ENCODE data around the gene SLC6A18. TPM values are rescaled to one million over a fixed set of nuclear protein-coding genes. Genes with fewer than 3 reads are reported as not detected.
A peak's percentile ranks its signal among the peaks of the same experiment; 100 is the strongest.

The SLC6A18 gene
- total RNA-seq (2016; rRNA removed; fragmentation: Illumina TruSeq; extraction: Trizol) (not detected in 2 replicates), polyA plus RNA-seq (2011; rRNA removed) (not detected in 2 replicates), polyA minus RNA-seq (2011; rRNA and poly(A)+ RNA removed; ENCODE audit: low replicate concordance) (not detected in 2 replicates), Bru-seq, nascent RNA (percentile 5 among the genes with signal in this experiment), BruChase-seq, experiment 1, labeled RNA remaining after a 6-hour chase (not detected), BruChase-seq, experiment 2, labeled RNA remaining after a 2-hour chase (not detected)
- total RNA-seq (2016; cell fraction: cytosol; rRNA removed; fragmentation: Illumina TruSeq; extraction: Trizol; ENCODE audit: low read depth), result not detected in 2 replicates
- total RNA-seq (2016; cell fraction: insoluble cytoplasmic fraction; rRNA removed; fragmentation: Illumina TruSeq; extraction: Trizol), result not detected in 2 replicates
- total RNA-seq (2016; cell fraction: membrane; rRNA removed; fragmentation: Illumina TruSeq; extraction: Trizol), result not detected in 2 replicates
- not detected in 2 replicates for total RNA-seq (2016; cell fraction: nucleus; rRNA removed; fragmentation: Illumina TruSeq; extraction: Trizol)
- not detected in 2 replicates for polyA plus RNA-seq (2011; cell fraction: cytosol; rRNA removed)
- polyA plus RNA-seq (2011; cell fraction: nucleus; rRNA removed), result not detected in 2 replicates
- not detected in 2 replicates for polyA plus RNA-seq (2012)
- not detected in 2 replicates for polyA plus RNA-seq (2016; cell fraction: cytosol; fragmentation: Illumina TruSeq; extraction: Trizol; ENCODE audit: low read depth)
- not detected in 2 replicates for polyA plus RNA-seq (2016; cell fraction: insoluble cytoplasmic fraction; fragmentation: Illumina TruSeq; extraction: Trizol; ENCODE audit: low read depth)
- not detected in 2 replicates for polyA plus RNA-seq (2016; cell fraction: membrane; fragmentation: Illumina TruSeq; extraction: Trizol; ENCODE audit: low read depth)
- polyA plus RNA-seq (2016; cell fraction: nucleus; fragmentation: Illumina TruSeq; extraction: Trizol; ENCODE audit: insufficient read depth, low read depth), result not detected in 2 replicates
- polyA minus RNA-seq (2011; cell fraction: cytosol; rRNA and poly(A)+ RNA removed), result not detected in 2 replicates
- not detected in 2 replicates for polyA minus RNA-seq (2011; cell fraction: nucleus; rRNA and poly(A)+ RNA removed)
- long read RNA-seq, experiment 1, result 0 reads
- long read RNA-seq, experiment 2, result 0 reads

DNA sequence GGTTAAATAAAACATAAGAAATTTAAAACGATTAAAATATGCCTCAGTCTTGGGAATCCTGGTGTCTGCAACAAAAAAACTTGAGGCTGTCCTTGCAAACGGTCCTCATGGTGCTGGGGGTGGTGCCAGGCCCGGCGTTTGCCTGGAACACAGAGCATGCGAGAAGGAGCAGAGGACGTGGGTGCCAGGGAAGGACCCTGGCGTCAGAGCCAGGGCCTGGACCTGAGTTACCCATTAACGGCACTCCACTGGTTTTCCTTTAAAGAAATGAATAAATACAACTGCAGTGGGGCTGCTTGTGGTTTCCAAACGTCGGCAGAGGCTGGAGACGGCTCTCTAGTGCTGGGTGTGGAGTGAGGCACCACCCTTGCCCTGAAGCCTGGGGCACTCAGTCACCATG lies at the start of gene SLC6A18:
Gene SLC6A18, plus strand, starts transcription at position 301 of the 400 bp plus-strand sequence. Its CDS starts 97 bp downstream, at position 398.
- no peak for ATAC-seq
- in situ Hi-C loops (cut with HindIII; ENCODE audit: extremely low pct_ligation_motif_present, low pct_unique_long_range_greater_than_20kb), result no loop called here
- Histone ChIP-seq H3K4me2 (ENCODE audit: low read depth, low read length) (no peak within 1 kb of the TSS), H3K27ac (ENCODE audit: extremely low read length, insufficient read depth, low read length) (no peak within 1 kb of the TSS), H3K36me3 (replicated peaks in 1 of 2; ENCODE audit: control insufficient read depth in 1 of 2, insufficient read depth in 2 of 2, low read length in 2 of 2) (no peaks in the 10 kb centered on the region), H3K9me3 (ENCODE audit: low read length) (no peaks in the 10 kb centered on the region), H3K79me2 (ENCODE audit: insufficient read depth, low read length) (no peaks in the 10 kb centered on the region), H3K4me1 (ENCODE audit: insufficient read depth, low read length) (no peaks in the 10 kb centered on the region), H3K4me3 (replicated peaks in 1 of 3; ENCODE audit: insufficient read depth in 1 of 3, low read depth in 2 of 3, low read length in 3 of 3) (no peak within 1 kb of the TSS), H3K9ac (ENCODE audit: insufficient read depth, low read depth, low read length) (no peak within 1 kb of the TSS), H3K27me3 (ENCODE audit: control insufficient read depth in 1 of 2, insufficient read depth in 2 of 2, low read length in 2 of 2) (peaks cover 10 to 66% of the 10 kb centered on the region in 2 experiments; a peak in 4 of 5 replicates), H4K20me1 (ENCODE audit: insufficient read depth, low read length) (no peaks in the 10 kb centered on the region), H2AFZ (ENCODE audit: low read length) (no peak within 1 kb of the TSS)
- no peak for FAIRE-seq
- no TSS peak for BruUV-seq (replicated peaks)
- WGBS (ENCODE audit: low lambda C conversion rate), result 20% methylated on average over 8 of the region's 11 CpGs
- no peak for TF ChIP-seq ZSCAN9 (CRISPR knock-in tag; IDR thresholded peaks at IDR 0.05; ENCODE audit: borderline replicate concordance)
- TF ChIP-seq, protein P1, sequence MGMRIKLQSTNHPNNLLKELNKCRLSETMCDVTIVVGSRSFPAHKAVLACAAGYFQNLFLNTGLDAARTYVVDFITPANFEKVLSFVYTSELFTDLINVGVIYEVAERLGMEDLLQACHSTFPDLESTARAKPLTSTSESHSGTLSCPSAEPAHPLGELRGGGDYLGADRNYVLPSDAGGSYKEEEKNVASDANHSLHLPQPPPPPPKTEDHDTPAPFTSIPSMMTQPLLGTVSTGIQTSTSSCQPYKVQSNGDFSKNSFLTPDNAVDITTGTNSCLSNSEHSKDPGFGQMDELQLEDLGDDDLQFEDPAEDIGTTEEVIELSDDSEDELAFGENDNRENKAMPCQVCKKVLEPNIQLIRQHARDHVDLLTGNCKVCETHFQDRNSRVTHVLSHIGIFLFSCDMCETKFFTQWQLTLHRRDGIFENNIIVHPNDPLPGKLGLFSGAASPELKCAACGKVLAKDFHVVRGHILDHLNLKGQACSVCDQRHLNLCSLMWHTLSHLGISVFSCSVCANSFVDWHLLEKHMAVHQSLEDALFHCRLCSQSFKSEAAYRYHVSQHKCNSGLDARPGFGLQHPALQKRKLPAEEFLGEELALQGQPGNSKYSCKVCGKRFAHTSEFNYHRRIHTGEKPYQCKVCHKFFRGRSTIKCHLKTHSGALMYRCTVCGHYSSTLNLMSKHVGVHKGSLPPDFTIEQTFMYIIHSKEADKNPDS (CRISPR knock-in tag; IDR thresholded peaks at IDR 0.05), result no peak
- no peak for TF ChIP-seq RORA (CRISPR knock-in tag; IDR thresholded peaks at IDR 0.05)
- no peak for TF ChIP-seq POLR2G (IDR thresholded peaks at IDR 0.05; ENCODE audit: low read depth, low read length)
- TF ChIP-seq ZBTB44 (CRISPR knock-in tag; IDR thresholded peaks at IDR 0.05), result no peak
- TF ChIP-seq, protein P2, sequence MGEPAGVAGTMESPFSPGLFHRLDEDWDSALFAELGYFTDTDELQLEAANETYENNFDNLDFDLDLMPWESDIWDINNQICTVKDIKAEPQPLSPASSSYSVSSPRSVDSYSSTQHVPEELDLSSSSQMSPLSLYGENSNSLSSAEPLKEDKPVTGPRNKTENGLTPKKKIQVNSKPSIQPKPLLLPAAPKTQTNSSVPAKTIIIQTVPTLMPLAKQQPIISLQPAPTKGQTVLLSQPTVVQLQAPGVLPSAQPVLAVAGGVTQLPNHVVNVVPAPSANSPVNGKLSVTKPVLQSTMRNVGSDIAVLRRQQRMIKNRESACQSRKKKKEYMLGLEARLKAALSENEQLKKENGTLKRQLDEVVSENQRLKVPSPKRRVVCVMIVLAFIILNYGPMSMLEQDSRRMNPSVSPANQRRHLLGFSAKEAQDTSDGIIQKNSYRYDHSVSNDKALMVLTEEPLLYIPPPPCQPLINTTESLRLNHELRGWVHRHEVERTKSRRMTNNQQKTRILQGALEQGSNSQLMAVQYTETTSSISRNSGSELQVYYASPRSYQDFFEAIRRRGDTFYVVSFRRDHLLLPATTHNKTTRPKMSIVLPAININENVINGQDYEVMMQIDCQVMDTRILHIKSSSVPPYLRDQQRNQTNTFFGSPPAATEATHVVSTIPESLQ (CRISPR knock-in tag; conservative IDR thresholded peaks at IDR 0.05), result no peak
- no peak for TF ChIP-seq ZNF510 (CRISPR knock-in tag; IDR thresholded peaks at IDR 0.05; ENCODE audit: low read depth)
- TF ChIP-seq BCL6 (CRISPR knock-in tag; IDR thresholded peaks at IDR 0.05), result no peak
- intact Hi-C loops (cut with micrococcal nuclease; ENCODE audit: unreplicated experiment), result loop anchor here (2.0 kb wide), 1 partner anchor 20 kb away; no protein-coding TSS in a partner anchor
- ChIA-PET CTCF (ENCODE audit: low intra/inter-chr PET ratio, low total read pairs) (no interaction called here), POLR2A (no interaction called here)
- DNase-seq (ENCODE audit: low spot score), result no peak

Measured in HepG2 (cell line).